MM.1S (cell line): ENCODE measurements around the gene FAM124B.

ENCODE experiments used
- CTCF ChIP-seq: fragments of 300-600 bp; sonication (generic); IDR thresholded peaks from 2 replicates; pipeline ENCODE4 v1.5.1; 2016; ENCODE audit warnings: antibody characterized with exemption, low read length, mixed read lengths
- EZH2 ChIP-seq: fragments of 300-600 bp; sonication (generic); optimal IDR thresholded peaks from 2 replicates; pipeline ENCODE3; 2017; ENCODE audit warnings: low read depth, mild to moderate bottlenecking, antibody characterized with exemption, low read length, mixed read lengths

DNA sequence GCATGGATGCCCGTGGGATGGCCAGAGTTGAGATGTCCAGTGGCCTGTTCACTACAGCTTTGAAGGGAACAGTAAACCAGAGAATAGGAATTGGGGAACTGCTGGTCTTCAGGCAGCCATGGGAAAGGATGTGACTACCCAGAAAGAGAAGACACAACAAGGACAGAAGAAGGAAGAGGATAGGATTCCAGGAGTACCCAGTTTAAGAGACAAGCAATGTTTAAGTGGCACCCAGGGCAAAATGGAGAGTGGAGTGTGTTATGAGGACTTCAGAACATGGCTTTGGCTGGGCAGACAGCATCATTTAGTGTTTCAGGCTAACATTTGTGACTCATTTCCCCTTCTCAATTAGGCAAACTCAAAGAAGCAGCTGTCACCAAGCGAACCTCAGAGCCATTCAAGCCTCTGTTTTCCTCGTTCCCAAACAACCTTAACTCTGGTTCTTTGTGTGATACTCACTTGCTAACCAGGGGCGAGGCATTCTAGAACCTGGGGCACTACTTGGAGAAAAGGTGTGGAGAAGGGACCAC is 4.0 kb upstream of the FAM124B start:
- TF ChIP-seq EZH2 (no peak), CTCF (no peak)
